ENCODE results near the gene CABCOCO1.
"Not testable (repeated sequence)": the region's sequence is repeated elsewhere in the genome, so short reads cannot be mapped to it uniquely, and the experiment has no call there.

CABCOCO1 gene

GRCh38 chr10:61705022-61705613 is 42.4 kb downstream of the CABCOCO1 start:
- FAIRE-seq: no peak
- DNase-seq (ENCODE audit: insufficient read length, low spot score): no peak

- DNase-seq (ENCODE audit: insufficient read length, low spot score): no peak
- no peak for FAIRE-seq
These were observed 46.1 kb downstream of the CABCOCO1 start for GRCh38 chr10:61708846-61709245.

GRCh38 chr10:61712105-61712504 is 49.4 kb downstream of the CABCOCO1 start:
- FAIRE-seq; DNase-seq (ENCODE audit: insufficient read length, low spot score): not testable (repeated sequence)

- not testable (repeated sequence) for FAIRE-seq; DNase-seq (ENCODE audit: insufficient read length, low spot score)
These were observed 56.7 kb downstream of the CABCOCO1 start for GRCh38 chr10:61719475-61719874.

GRCh38 chr10:61719906-61720305 is 57.2 kb downstream of the CABCOCO1 start:
- DNase-seq (ENCODE audit: insufficient read length, low spot score) (no peak), FAIRE-seq (no peak)

- FAIRE-seq (no peak), DNase-seq (ENCODE audit: insufficient read length, low spot score) (no peak)
These were observed 58.7 kb downstream of the CABCOCO1 start for GRCh38 chr10:61721431-61721830.

- FAIRE-seq: not testable (repeated sequence)
These were observed 62.5 kb downstream of the CABCOCO1 start for GRCh38 chr10:61725221-61725620.

GRCh38 chr10:61729596-61729995 is 66.9 kb downstream of the CABCOCO1 start:
- no peak for DNase-seq (ENCODE audit: insufficient read length, low spot score)
- no peak for FAIRE-seq

More at GRCh38 chr10:61725221-61725620, 62.5 kb downstream of the CABCOCO1 start:
- DNase-seq (ENCODE audit: insufficient read length, low spot score): not testable (repeated sequence)

- DNase-seq (ENCODE audit: insufficient read length, low spot score) (no peak), FAIRE-seq (no peak)
These were observed 67.9 kb downstream of the CABCOCO1 start for GRCh38 chr10:61730671-61731070.

- FAIRE-seq (no peak), DNase-seq (ENCODE audit: insufficient read length, low spot score) (no peak)
These were observed 68.9 kb downstream of the CABCOCO1 start for GRCh38 chr10:61731638-61732037.

GRCh38 chr10:61732629-61733278 is 70.0 kb downstream of the CABCOCO1 start:
- FAIRE-seq (no peak), DNase-seq (ENCODE audit: insufficient read length, low spot score) (no peak)

GRCh38 chr10:61733358-61733940 is 70.7 kb downstream of the CABCOCO1 start:
- DNase-seq (ENCODE audit: insufficient read length, low spot score) (peak; percentile 31), FAIRE-seq (peak; percentile 26)

GRCh38 chr10:61735882-61736281 is 73.2 kb downstream of the CABCOCO1 start:
- FAIRE-seq (no peak), DNase-seq (ENCODE audit: insufficient read length, low spot score) (no peak)

GRCh38 chr10:61737455-61737854 is 74.7 kb downstream of the CABCOCO1 start:
- not testable (repeated sequence) for FAIRE-seq; DNase-seq (ENCODE audit: insufficient read length, low spot score)

GRCh38 chr10:61742812-61743211 is 80.1 kb downstream of the CABCOCO1 start:
- FAIRE-seq (no peak), DNase-seq (ENCODE audit: insufficient read length, low spot score) (no peak)

GRCh38 chr10:61744469-61744868 is 81.7 kb downstream of the CABCOCO1 start:
- DNase-seq (ENCODE audit: insufficient read length, low spot score) (no peak), FAIRE-seq (no peak)

- FAIRE-seq: no peak
These were observed 83.6 kb downstream of the CABCOCO1 start for GRCh38 chr10:61746377-61746776.

GRCh38 chr10:61747307-61747706 is 84.6 kb downstream of the CABCOCO1 start:
- no peak for FAIRE-seq
- no peak for DNase-seq (ENCODE audit: insufficient read length, low spot score)

More at GRCh38 chr10:61746377-61746776, 83.6 kb downstream of the CABCOCO1 start:
- no peak for DNase-seq (ENCODE audit: insufficient read length, low spot score)

GRCh38 chr10:61749291-61749690 is 86.6 kb downstream of the CABCOCO1 start:
- DNase-seq (ENCODE audit: insufficient read length, low spot score) (no peak), FAIRE-seq (no peak)

GRCh38 chr10:61750943-61751471 is 88.3 kb downstream of the CABCOCO1 start:
- peak; percentile 44 for DNase-seq (ENCODE audit: insufficient read length, low spot score)
- FAIRE-seq: peak; percentile 59

GRCh38 chr10:61751599-61751998 is 88.9 kb downstream of the CABCOCO1 start:
- DNase-seq (ENCODE audit: insufficient read length, low spot score) (no peak), FAIRE-seq (no peak)
